H1 (cell line): ENCODE measurements around the gene ADRM1. TPM values are rescaled to one million over a fixed set of nuclear protein-coding genes. Genes with fewer than 3 reads are reported as not detected.

ENCODE experiments used
- CTCF ChIA-PET: fragments of 300-600 bp; sonication (Branson Sonifier 250); formaldehyde crosslinking; loops from one replicate; lab custom pipeline; 2021; ENCODE audit not compliant: partially characterized antibody; lab: Charles Lee
- POLR2A ChIA-PET: fragments of 300-600 bp; sonication (Branson Sonifier 250); formaldehyde crosslinking; loops from one replicate; lab custom pipeline; 2021; ENCODE audit warnings: inconsistent platforms; ENCODE audit not compliant: partially characterized antibody; lab: Charles Lee
- DNase-seq, 2 experiments: peaks; one replicate each; pipeline versions ENCODE4 v3.0.0 to v3.0.0-alpha.2; 2010 to 2022; ENCODE audit warnings: low spot score in 2 of 2, low read depth in 1 of 2, mixed read lengths in 1 of 2
- FAIRE-seq: peaks from 2 replicates; lab custom pipeline; 2011; peaks lifted over from hg19 to GRCh38; lab: Jason Lieb, UNC
- H2AFZ ChIP-seq: 2 replicates; pipeline ENCODE4 v1.8.1; 2012; ENCODE audit warnings: low read length, inconsistent platforms
- H2AK5ac ChIP-seq: 2 replicates; pipeline ENCODE4 v1.6.1; 2013; ENCODE audit warnings: low read depth, low read length
- H2BK120ac ChIP-seq: replicated peaks from 2 replicates; pipeline ENCODE3; 2013; ENCODE audit warnings: low read depth, low read length, inconsistent platforms
- H2BK12ac ChIP-seq: 2 replicates; pipeline ENCODE4 v1.6.1; 2013; ENCODE audit warnings: low read depth, low read length
- H2BK15ac ChIP-seq: 2 replicates; pipeline ENCODE4 v1.6.1; 2013; ENCODE audit warnings: low read length
- H2BK20ac ChIP-seq: 2 replicates; pipeline ENCODE4 v1.6.1; 2013; ENCODE audit warnings: low read length
- H2BK5ac ChIP-seq: 2 replicates; pipeline ENCODE4 v1.6.1; 2013; ENCODE audit warnings: low read depth, low read length
- H3K14ac ChIP-seq: 2 replicates; pipeline ENCODE4 v1.6.1; 2013; ENCODE audit warnings: inconsistent platforms; ENCODE audit not compliant: insufficient read length
- H3K18ac ChIP-seq: 2 replicates; pipeline ENCODE4 v1.6.1; 2013; ENCODE audit warnings: low read length; ENCODE audit errors: extremely low read depth
- H3K23ac ChIP-seq: 2 replicates; pipeline ENCODE4 v1.6.1; 2013; ENCODE audit warnings: inconsistent platforms; ENCODE audit not compliant: insufficient read length
- H3K23me2 ChIP-seq: 2 replicates; pipeline ENCODE4 v1.6.1; 2013; ENCODE audit warnings: low read depth, low read length
- H3K27ac ChIP-seq: 2 replicates; pipeline ENCODE4 v1.6.1; 2011; ENCODE audit warnings: low read depth, low read length, inconsistent platforms
- H3K27me3 ChIP-seq, 4 experiments: replicated peaks in 1 of 4; 1 replicate in 1 of 4; 2 replicates in 3 of 4; pipeline versions ENCODE4 v1.6.1 to v1.8.1; 2011 to 2013; ENCODE audit warnings: low read length in 3 of 4, mild to moderate bottlenecking in 3 of 4, inconsistent platforms in 2 of 4, mixed read lengths in 2 of 4, moderate library complexity in 1 of 4; ENCODE audit not compliant: control insufficient read depth in 3 of 4, insufficient read depth in 3 of 4; ENCODE audit errors: extremely low read depth in 1 of 4
- H3K36me3 ChIP-seq, 4 experiments: 2 replicates each; pipeline versions ENCODE4 v1.6.1 to v1.8.1; 2011 to 2013; ENCODE audit warnings: mild to moderate bottlenecking in 4 of 4, low read length in 3 of 4, moderate library complexity in 2 of 4, control low read depth in 1 of 4, inconsistent platforms in 1 of 4; ENCODE audit not compliant: insufficient read depth in 4 of 4, control insufficient read depth in 2 of 4
- H3K4ac ChIP-seq: replicated peaks from 2 replicates; pipeline ENCODE3; 2013; ENCODE audit warnings: low read length, low read depth, mixed read lengths, inconsistent platforms; ENCODE audit not compliant: insufficient read length
- H3K4me1 ChIP-seq, 4 experiments: replicated peaks in 1 of 4; 1 replicate in 1 of 4; 2 replicates in 3 of 4; pipeline versions ENCODE4 v1.6.1 to v1.8.1; 2011 to 2013; ENCODE audit warnings: low read length in 3 of 4, inconsistent platforms in 2 of 4, mixed read lengths in 1 of 4; ENCODE audit not compliant: insufficient read depth in 4 of 4, control insufficient read depth in 3 of 4
- H3K4me2 ChIP-seq, 2 experiments: 2 replicates each; pipeline versions ENCODE4 v1.6.1 to v1.8.1; 2011 to 2013; ENCODE audit warnings: low read depth in 2 of 2, low read length in 2 of 2, control low read depth in 1 of 2, inconsistent platforms in 1 of 2, mild to moderate bottlenecking in 1 of 2; ENCODE audit not compliant: insufficient read depth in 1 of 2
- H3K4me3 ChIP-seq, 4 experiments: fragments of 200-600, 300-600 bp in 1 of 4; sonication (generic), shearing (Covaris generic), sonication (Bioruptor Twin) in 1 of 4; 2 replicates each; pipeline versions ENCODE4 v1.5.1 to v1.8.1; 2011 to 2016; ENCODE audit warnings: low read length in 4 of 4, low read depth in 3 of 4, control low read depth in 2 of 4, inconsistent platforms in 2 of 4, mild to moderate bottlenecking in 2 of 4, mixed read lengths in 1 of 4, moderate library complexity in 1 of 4; ENCODE audit not compliant: insufficient read depth in 2 of 4; ENCODE audit errors: extremely low read depth in 1 of 4
- H3K56ac ChIP-seq: replicated peaks from 2 replicates; pipeline ENCODE3; 2013; ENCODE audit warnings: low read depth, mild to moderate bottlenecking, mixed read lengths, low read length, inconsistent platforms; ENCODE audit not compliant: insufficient read length
- H3K79me1 ChIP-seq: 2 replicates; pipeline ENCODE4 v1.6.1; 2013; ENCODE audit warnings: low read depth, low read length, control low read depth
- H3K79me2 ChIP-seq, 2 experiments: 2 replicates each; pipeline versions ENCODE4 v1.6.1 to v1.8.1; 2012 to 2013; ENCODE audit warnings: low read length in 2 of 2, mild to moderate bottlenecking in 2 of 2, inconsistent platforms in 1 of 2; ENCODE audit not compliant: insufficient read depth in 2 of 2, control insufficient read depth in 1 of 2
- H3K9ac ChIP-seq, 4 experiments: replicated peaks in 1 of 4; 1 replicate in 1 of 4; 2 replicates in 3 of 4; pipeline versions ENCODE4 v1.6.1 to v1.8.1; 2011 to 2013; ENCODE audit warnings: low read depth in 3 of 4, low read length in 3 of 4, control low read depth in 2 of 4, mild to moderate bottlenecking in 2 of 4, moderate library complexity in 2 of 4, inconsistent platforms in 1 of 4; ENCODE audit errors: extremely low read depth in 1 of 4
- H3K9me3 ChIP-seq, 2 experiments: 2 replicates each; pipeline versions ENCODE4 v1.6.1 to v1.8.1; 2012 to 2013; ENCODE audit warnings: mild to moderate bottlenecking in 2 of 2, moderate library complexity in 2 of 2, control low read depth in 1 of 2, inconsistent platforms in 1 of 2, low read depth in 1 of 2, low read length in 1 of 2, mixed read lengths in 1 of 2; ENCODE audit not compliant: insufficient read depth in 2 of 2
- H4K20me1 ChIP-seq, 2 experiments: replicated peaks in 1 of 2; 2 replicates each; pipeline versions ENCODE3 to v1.8.1; 2011 to 2013; ENCODE audit warnings: inconsistent platforms in 2 of 2, low read length in 2 of 2, mild to moderate bottlenecking in 1 of 2; ENCODE audit not compliant: insufficient read depth in 2 of 2, control insufficient read depth in 1 of 2
- H4K5ac ChIP-seq: 2 replicates; pipeline ENCODE4 v1.6.1; 2013; ENCODE audit warnings: low read length, low read depth, mixed read lengths, inconsistent platforms; ENCODE audit not compliant: insufficient read length
- H4K8ac ChIP-seq: 2 replicates; pipeline ENCODE4 v1.8.0; 2013; ENCODE audit warnings: mild to moderate bottlenecking, moderate library complexity, low read length, inconsistent platforms; ENCODE audit not compliant: insufficient read depth; ENCODE audit errors: extremely low read depth
- H4K91ac ChIP-seq: replicated peaks from 2 replicates; pipeline ENCODE3; 2013; ENCODE audit warnings: low read length, mixed read lengths, inconsistent platforms; ENCODE audit not compliant: insufficient read length
- CBX8 ChIP-seq: fragments of 300-800, 300-1000 bp; sonication (generic); IDR thresholded peaks from 2 replicates; pipeline ENCODE4 v1.7.1; 2016; ENCODE audit warnings: low read depth, low read length, borderline replicate concordance
- EZH2 ChIP-seq: fragments of 200-600 bp; sonication (generic); IDR thresholded peaks from 2 replicates; pipeline ENCODE4 v1.7.1; 2012; ENCODE audit warnings: low read depth, mild to moderate bottlenecking, moderate library complexity, low read length, inconsistent platforms; ENCODE audit not compliant: severe bottlenecking
- HDAC2 ChIP-seq, 2 experiments: fragments of 300-600 bp in 1 of 2; sonication (generic) in 1 of 2; IDR thresholded peaks; 2 replicates each; pipeline ENCODE4 v1.6.1; 2011 to 2012; ENCODE audit warnings: low read depth in 2 of 2, low read length in 2 of 2, mild to moderate bottlenecking in 2 of 2, moderate library complexity in 2 of 2, borderline replicate concordance in 1 of 2, inconsistent platforms in 1 of 2
- NANOG ChIP-seq: IDR thresholded peaks from 2 replicates; pipeline ENCODE4 v1.6.1; 2011; ENCODE audit warnings: low read length, low read depth, mild to moderate bottlenecking, inconsistent platforms; ENCODE audit not compliant: insufficient read depth, poor library complexity, severe bottlenecking
- POU5F1 ChIP-seq: IDR thresholded peaks from 2 replicates; pipeline ENCODE4 v1.6.1; 2011; ENCODE audit warnings: low read depth, mild to moderate bottlenecking, low read length, moderate library complexity
- SIN3A ChIP-seq, 2 experiments: IDR thresholded peaks in 1 of 2; conservative IDR thresholded peaks in 1 of 2; 2 replicates each; pipeline ENCODE4 v1.6.1; 2011 to 2012; ENCODE audit warnings: low read length in 2 of 2, improper control_type of control experiment in 1 of 2, low read depth in 1 of 2, mild to moderate bottlenecking in 1 of 2
- WGBS, 2 experiments: shearing (Covaris generic) in 1 of 2; methylation state at CpG; one replicate each; pipeline versions ENCODE4 v1.1.6 to v1.1.7; 2013 to 2015; ENCODE audit warnings: low lambda C conversion rate in 2 of 2, mixed read lengths in 2 of 2, inconsistent platforms in 1 of 2, low coverage in 1 of 2, missing lambda C conversion rate in 1 of 2; ENCODE audit not compliant: insufficient replicate concordance in 2 of 2, insufficient coverage in 1 of 2, insufficient read length in 1 of 2; ENCODE audit errors: extremely low coverage in 1 of 2, missing lambda C conversion rate in 1 of 2; 5-methylcytosine and 5-hydroxymethylcytosine counted together
- polyA plus RNA-seq, 7 experiments: library from polyadenylated mRNA; depleted of rRNA in 3 of 7; stranded (reverse) in 5 of 7; unstranded in 2 of 7; fragments of >200 nt in 5 of 7; fragments of 200-250 nt in 2 of 7; gene quantifications; 1 replicate in 5 of 7; 2 replicates in 1 of 7; 4 replicates in 1 of 7; pipeline versions ENCODE4 v1.2.1 to v1.2.3, GENCODE V29; 2011 to 2013; ENCODE audit warnings: missing spikeins in 2 of 7, mixed read lengths in 2 of 7
- total RNA-seq: library from RNA; stranded (reverse); fragmentation: NEBNext Ultra II Directional; extraction: Animal tissue kit (Norgen Biotek cat#: 25700); gene quantifications from 2 replicates; pipeline ENCODE4 v1.2.1, GENCODE V29; 2021
- TF ChIP-seq, protein P1 (sequence below): IDR thresholded peaks from 2 replicates; pipeline ENCODE4 v1.6.1; 2012; ENCODE audit warnings: inconsistent platforms

Gene ADRM1
- total and polyA plus RNA-seq, 2 of the 8 experiments (the other 6 are each of a cell fraction or from before 2014, with no cell fraction given): 126 to 214 TPM

DNA sequence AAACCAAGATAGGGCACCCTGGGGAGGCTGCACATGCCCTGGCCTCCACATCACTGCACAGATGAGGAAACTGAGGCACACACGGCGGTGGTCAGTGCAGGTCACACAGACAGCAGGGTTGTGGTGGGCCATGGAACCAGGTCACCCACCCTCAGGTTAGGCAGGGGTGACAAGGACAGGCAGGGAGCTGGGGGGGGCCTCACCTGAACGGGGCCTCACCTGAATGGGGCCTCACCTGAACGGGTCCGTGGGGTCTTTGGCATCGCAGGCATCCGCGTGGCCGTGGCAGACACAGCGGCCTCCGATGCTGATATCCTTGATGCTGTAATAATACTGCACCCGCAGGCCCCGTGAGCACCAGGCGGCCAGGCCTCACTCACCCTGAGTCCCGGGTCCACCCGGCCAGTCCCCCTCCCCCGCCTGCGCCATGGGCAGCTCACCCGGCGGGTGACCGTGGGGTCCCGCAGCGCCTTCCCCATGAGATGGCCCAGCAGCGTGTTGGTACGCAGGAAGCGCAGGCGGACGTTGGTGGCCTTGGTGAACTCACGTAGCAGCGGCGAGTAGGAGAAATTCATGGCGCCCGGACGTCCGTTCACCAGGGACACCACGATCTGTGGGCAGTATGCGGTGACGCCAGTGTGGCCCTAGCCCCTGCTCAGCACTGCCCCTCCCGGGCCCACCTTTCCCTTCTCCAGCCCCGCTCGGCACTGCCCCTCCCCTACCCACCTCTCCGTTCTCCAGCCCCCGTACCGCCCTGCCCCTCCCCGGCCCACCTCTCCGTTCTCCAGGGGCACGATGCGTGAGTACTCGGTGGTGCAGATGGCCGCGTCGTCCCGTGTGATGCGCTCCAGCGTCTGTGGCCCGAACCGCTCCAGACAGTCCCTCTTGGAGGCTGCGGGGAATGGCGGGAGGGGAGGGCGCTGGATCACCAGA is 48.9 kb downstream of the ADRM1 start:
- Histone ChIP-seq H2BK12ac (no peak overlapping the region), H3K27ac (no peak overlapping the region), H2AFZ (no peak overlapping the region), H2BK120ac (no peak overlapping the region), H3K14ac (no peak overlapping the region), H3K79me1 (peaks cover 18% of the 10 kb centered on the region), H2BK5ac (no peak overlapping the region; the same call in 1 of the 2 replicates), H4K91ac (no peak overlapping the region), H3K23ac (no peak overlapping the region), H3K18ac (no peak overlapping the region; the same call in 1 of the 2 replicates), H3K9ac (no peak overlapping the region), H4K5ac (no peak overlapping the region), H3K79me2 (peaks cover 10 to 33% of the 10 kb centered on the region in 2 experiments; a peak in 3 of 4 replicates), H3K9me3 (peaks cover 0 to 3% of the 10 kb centered on the region in 2 experiments; a peak in 2 of 4 replicates), H3K4me3 (no peak overlapping the region), H2BK20ac (no peak overlapping the region), H3K36me3 (peaks cover 19 to 43% (median 39%) of the 10 kb centered on the region in 4 experiments; a peak in 7 of 8 replicates), H2AK5ac (no peak overlapping the region), H4K8ac (no peak overlapping the region), H3K4ac (no peak overlapping the region), H3K23me2 (no peaks in the 10 kb centered on the region; the same call in 1 of the 2 replicates), H3K27me3 (no peaks in the 10 kb centered on the region), H3K4me2 (no peak overlapping the region), H2BK15ac (no peak overlapping the region), H4K20me1 (peaks cover 0 to 20% of the 10 kb centered on the region in 2 experiments), H3K56ac (no peak overlapping the region), H3K4me1 (peaks cover 0 to 26% (median 19%) of the 10 kb centered on the region in 4 experiments; a peak in 6 of 7 replicates)
- WGBS, 2 experiments: 94% methylated on average over 45 of the region's 60 CpGs; no CpG with 5 or more reads in 1 of the 2 experiments
- DNase-seq (no peak), FAIRE-seq (no peak)
- POLR2A ChIA-PET: interaction anchor here (1.5 to 12.3 kb wide), 4 partner anchors 12 to 37 kb away, joined by 3 to 114 read pairs (median 50); partner anchors contain the start of gene LAMA5
- CTCF ChIA-PET: interaction anchor here (0.7 to 2.7 kb wide), 3 partner anchors 9 to 31 kb away, joined by 5 to 13 read pairs (median 7); no protein-coding TSS in a partner anchor
- TF ChIP-seq CBX8: no peak
- TF ChIP-seq, protein P1, sequence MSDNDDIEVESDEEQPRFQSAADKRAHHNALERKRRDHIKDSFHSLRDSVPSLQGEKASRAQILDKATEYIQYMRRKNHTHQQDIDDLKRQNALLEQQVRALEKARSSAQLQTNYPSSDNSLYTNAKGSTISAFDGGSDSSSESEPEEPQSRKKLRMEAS: no peak
- no peak for TF ChIP-seq EZH2
- TF ChIP-seq NANOG: no peak
- TF ChIP-seq SIN3A (conservative IDR thresholded peaks at IDR 0.05 in 1 of 2, IDR thresholded peaks at IDR 0.05 in 1 of 2; ENCODE audit: low read depth in 1 of 2, low read length in 2 of 2): no peak
- no peak for TF ChIP-seq HDAC2 (IDR thresholded peaks at IDR 0.05; ENCODE audit: borderline replicate concordance in 1 of 2, low read depth in 2 of 2, low read length in 2 of 2)
- TF ChIP-seq POU5F1: no peak
